Activated naive CD4-positive, alpha-beta T cell treated with anti-CD3 and anti-CD28 coated beads for 36 hours (primary cell): ENCODE measurements around the gene MUC22. TPM values are rescaled to one million over a fixed set of nuclear protein-coding genes. Genes with fewer than 3 reads are reported as not detected.
A peak's percentile ranks its signal among the peaks of the same experiment; 100 is the strongest.
"Not testable (repeated sequence)": the region's sequence is repeated elsewhere in the genome, so short reads cannot be mapped to it uniquely, and the experiment has no call there.

Experiments
- CTCF ChIA-PET: fragments of 350-600 bp; sonication (Branson Sonifier 250); formaldehyde crosslinking; loops from one replicate; lab custom pipeline; 2021; ENCODE audit warnings: antibody characterized with exemption; lab: Charles Lee
- DNase-seq: peaks from one replicate; pipeline ENCODE4 v3.0.0-alpha.2; 2020
- H3K27ac Mint-ChIP-seq: one replicate; pipeline ENCODE4 v1.8.0; 2021; ENCODE audit warnings: mild to moderate bottlenecking, mixed read lengths
- H3K27me3 Mint-ChIP-seq: one replicate; pipeline ENCODE4 v1.8.0; 2021; ENCODE audit warnings: low read depth, mixed read lengths
- H3K36me3 Mint-ChIP-seq: one replicate; pipeline ENCODE4 v1.8.0; 2021; ENCODE audit warnings: low read depth, mixed read lengths
- H3K4me1 Mint-ChIP-seq: one replicate; pipeline ENCODE4 v1.8.0; 2021; ENCODE audit warnings: low read depth, mixed read lengths
- H3K4me3 Mint-ChIP-seq: one replicate; pipeline ENCODE4 v1.8.0; 2021; ENCODE audit warnings: mild to moderate bottlenecking, moderate library complexity, mixed read lengths
- H3K9me3 Mint-ChIP-seq: one replicate; pipeline ENCODE4 v1.8.0; 2021; ENCODE audit warnings: mixed read lengths
- intact Hi-C: fragments of 100-400 bp; cut with micrococcal nuclease; formaldehyde crosslinking; loops from one replicate; pipeline ENCODE4 v1.15.1; 2023
- total RNA-seq, 2 experiments: library from RNA; stranded (reverse); gene quantifications; one replicate each; pipeline ENCODE4 v1.2.3, GENCODE V29; 2021

The MUC22 gene
- total RNA-seq, 2 experiments from 2014 or later: not detected

DNA sequence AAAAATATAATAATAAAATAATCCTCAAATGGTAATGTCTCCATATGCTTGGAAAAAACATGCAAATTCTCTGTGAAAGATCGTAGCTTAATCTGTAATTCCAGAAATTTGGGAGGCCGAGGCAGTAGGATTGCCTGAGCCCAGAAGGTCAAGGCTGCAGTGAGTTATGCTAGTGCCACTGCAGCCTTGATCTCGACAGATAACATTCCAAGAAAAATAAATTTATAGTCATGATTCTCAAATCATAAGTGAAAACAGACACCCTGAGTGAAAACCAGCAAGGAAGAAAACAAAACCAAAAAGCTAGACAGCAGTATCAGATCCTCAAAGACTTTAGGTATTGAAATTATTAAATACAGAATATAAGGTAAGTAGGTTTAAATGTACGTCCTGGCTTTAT, 30.6 kb upstream of the MUC22 start:
- intact Hi-C loops: no loop called here
- Mint-ChIP-seq H3K4me1 (peaks cover 2% of the 10 kb centered on the region), H3K36me3 (no peaks in the 10 kb centered on the region), H3K9me3 (no peaks in the 10 kb centered on the region), H3K27ac (no peak overlapping the region), H3K4me3 (no peak overlapping the region), H3K27me3 (peaks cover 15% of the 10 kb centered on the region)
- CTCF ChIA-PET: no interaction called here
- DNase-seq: no peak

DNA sequence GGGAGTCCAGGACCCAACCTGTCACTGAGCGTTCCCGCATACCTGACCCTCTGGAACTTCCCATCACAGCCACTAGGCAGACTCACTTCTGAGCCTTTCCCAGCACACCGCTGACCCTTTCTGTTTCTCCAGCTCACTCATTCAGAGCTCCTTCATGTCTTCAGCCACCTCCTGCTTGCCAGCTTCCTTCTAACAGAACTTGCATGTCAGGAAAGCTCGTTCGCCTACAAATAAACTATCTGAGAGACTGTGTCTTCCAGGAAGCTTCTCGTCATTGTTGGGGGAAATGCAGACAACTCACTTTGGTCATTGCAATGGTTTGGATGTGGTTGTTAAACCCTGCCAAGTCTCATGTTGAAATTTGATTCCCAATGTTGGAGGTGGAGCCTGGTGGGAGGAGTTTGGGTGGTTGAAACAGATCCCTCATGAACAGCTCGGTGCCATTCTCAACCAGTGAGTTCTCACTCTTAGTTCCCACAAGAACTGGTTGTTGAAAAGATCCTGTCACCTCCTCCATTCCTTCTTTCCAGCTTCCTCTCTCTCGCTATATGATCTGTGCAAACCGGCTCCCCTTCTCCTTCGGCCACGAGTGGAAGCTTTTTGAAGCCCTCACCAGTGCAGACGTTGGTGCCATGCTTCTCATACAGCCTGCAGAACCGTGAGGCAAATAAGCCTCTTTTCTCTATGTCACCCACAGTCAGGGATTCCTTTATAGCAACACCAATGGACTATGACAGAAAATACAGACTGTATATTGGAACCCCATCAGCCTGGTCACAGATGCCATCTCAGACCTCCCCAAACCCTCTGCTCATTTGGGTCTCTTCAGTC, 28.1 kb upstream of the MUC22 start:
- H3K36me3 Mint-ChIP-seq: no peaks in the 10 kb centered on the region
- no peaks in the 10 kb centered on the region for H3K9me3 Mint-ChIP-seq
- H3K27me3 Mint-ChIP-seq: peaks cover 15% of the 10 kb centered on the region
- H3K4me3 Mint-ChIP-seq: no peak overlapping the region
- intact Hi-C loops: no loop called here
- H3K4me1 Mint-ChIP-seq: peaks cover 6% of the 10 kb centered on the region
- no peak for DNase-seq
- H3K27ac Mint-ChIP-seq: no peak overlapping the region
- CTCF ChIA-PET: interaction anchor here (0.5 to 1.1 kb wide), 2 partner anchors 105 to 141 kb away, joined by 3 read pairs; no protein-coding TSS in a partner anchor

DNA sequence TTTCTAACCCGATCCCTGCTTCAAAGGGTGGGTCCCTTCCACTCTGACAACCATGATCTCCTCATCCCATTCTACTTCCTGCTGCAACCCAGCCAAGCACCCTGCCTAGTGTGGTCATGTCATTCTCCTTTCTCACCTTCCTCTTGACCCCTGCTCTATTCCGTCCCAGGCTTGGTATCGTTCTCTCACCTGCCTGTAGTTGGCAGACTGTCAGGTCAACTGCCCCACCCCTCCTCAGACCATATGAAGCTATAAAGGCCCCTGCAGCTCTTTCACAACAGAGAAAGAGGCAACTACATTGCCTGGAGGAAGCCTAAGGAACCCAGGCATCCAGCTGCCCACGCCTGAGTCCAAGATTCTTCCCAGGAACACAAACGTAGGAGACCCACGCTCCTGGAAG, 26.8 kb upstream of the MUC22 start, which contains the start of gene MUC21:
MUC21 (plus strand) TSS at position 280 of the 400 bp plus-strand sequence. CDS start 241 bp downstream, outside the sequence.
- no peak within 1 kb of the TSS for H3K27ac Mint-ChIP-seq
- no peak for DNase-seq
- CTCF ChIA-PET: no interaction called here
- peaks cover 15% of the 10 kb centered on the region for H3K27me3 Mint-ChIP-seq
- H3K4me1 Mint-ChIP-seq: peaks cover 6% of the 10 kb centered on the region
- H3K36me3 Mint-ChIP-seq: no peaks in the 10 kb centered on the region
- no peaks in the 10 kb centered on the region for H3K9me3 Mint-ChIP-seq
- intact Hi-C loops: no loop called here
- no peak within 1 kb of the TSS for H3K4me3 Mint-ChIP-seq

DNA sequence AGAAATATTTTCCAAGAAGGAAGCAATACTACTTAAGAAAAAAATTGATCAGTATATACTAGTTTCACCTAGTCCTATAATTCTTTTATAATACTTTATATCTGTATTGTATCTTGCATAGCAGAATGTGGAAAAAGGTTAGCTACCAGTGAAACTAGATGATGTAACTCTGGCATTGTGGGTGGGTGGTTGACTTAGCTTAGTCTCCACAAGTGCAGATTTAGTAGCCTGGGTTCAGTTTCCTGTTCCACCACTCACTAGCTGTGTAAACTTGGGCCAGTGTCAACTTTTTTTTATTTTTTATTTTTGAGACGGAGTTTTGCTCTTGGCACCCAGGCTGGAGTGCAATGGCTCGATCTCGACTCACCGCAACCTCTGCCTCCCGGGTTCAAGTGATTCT, 24.8 kb upstream of the MUC22 start:
- peaks cover 13% of the 10 kb centered on the region for H3K4me1 Mint-ChIP-seq
- H3K4me3 Mint-ChIP-seq: no peak overlapping the region
- intact Hi-C loops: no loop called here
- DNase-seq: peak; percentile 18
- no peaks in the 10 kb centered on the region for H3K9me3 Mint-ChIP-seq
- CTCF ChIA-PET: interaction anchor here (0.6 to 1.0 kb wide), 2 partner anchors 32 to 513 kb away, joined by 3 read pairs; no protein-coding TSS in a partner anchor
- no peaks in the 10 kb centered on the region for H3K36me3 Mint-ChIP-seq
- H3K27me3 Mint-ChIP-seq: peaks cover 14% of the 10 kb centered on the region
- no peak overlapping the region for H3K27ac Mint-ChIP-seq

DNA sequence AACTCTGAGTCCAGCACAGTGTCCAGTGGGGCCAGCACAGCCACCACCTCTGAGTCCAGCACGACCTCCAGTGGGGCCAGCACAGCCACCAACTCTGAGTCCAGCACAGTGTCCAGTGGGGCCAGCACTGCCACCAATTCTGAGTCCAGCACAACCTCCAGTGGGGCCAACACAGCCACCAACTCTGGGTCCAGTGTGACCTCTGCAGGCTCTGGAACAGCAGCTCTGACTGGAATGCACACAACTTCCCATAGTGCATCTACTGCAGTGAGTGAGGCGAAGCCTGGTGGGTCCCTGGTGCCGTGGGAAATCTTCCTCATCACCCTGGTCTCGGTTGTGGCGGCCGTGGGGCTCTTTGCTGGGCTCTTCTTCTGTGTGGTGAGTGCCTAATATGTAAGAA, 23.0 kb upstream of the MUC22 start:
- DNase-seq: no peak
- H3K27ac Mint-ChIP-seq: no peak overlapping the region
- CTCF ChIA-PET: no interaction called here
- H3K4me3 Mint-ChIP-seq: no peak overlapping the region
- intact Hi-C loops: no loop called here
- peaks cover 5% of the 10 kb centered on the region for H3K27me3 Mint-ChIP-seq
- peaks cover 18% of the 10 kb centered on the region for H3K4me1 Mint-ChIP-seq
- no peaks in the 10 kb centered on the region for H3K9me3 Mint-ChIP-seq
- no peaks in the 10 kb centered on the region for H3K36me3 Mint-ChIP-seq

DNA sequence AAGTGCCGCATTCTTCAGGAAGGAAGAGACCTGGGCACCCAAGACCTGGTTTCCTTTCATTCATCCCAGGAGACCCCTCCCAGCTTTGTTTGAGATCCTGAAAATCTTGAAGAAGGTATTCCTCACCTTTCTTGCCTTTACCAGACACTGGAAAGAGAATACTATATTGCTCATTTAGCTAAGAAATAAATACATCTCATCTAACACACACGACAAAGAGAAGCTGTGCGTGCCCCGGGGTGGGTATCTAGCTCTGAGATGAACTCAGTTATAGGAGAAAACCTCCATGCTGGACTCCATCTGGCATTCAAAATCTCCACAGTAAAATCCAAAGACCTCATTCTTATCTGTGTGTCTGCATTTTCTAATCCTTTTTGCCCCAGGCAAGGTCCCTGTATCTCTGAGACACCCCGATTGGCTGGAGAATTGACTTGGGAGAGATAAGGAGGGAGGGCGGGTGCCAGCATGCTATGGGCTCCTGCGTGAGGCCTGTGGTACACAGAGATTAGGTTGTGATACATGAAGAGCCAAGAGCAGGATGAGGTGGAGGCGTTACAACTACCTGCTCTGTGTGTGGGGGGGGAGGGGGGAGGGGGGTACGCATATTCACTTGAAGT, 22.0 kb upstream of the MUC22 start:
- intact Hi-C loops: no loop called here
- CTCF ChIA-PET: no interaction called here
- no peak overlapping the region for H3K4me3 Mint-ChIP-seq

DNA sequence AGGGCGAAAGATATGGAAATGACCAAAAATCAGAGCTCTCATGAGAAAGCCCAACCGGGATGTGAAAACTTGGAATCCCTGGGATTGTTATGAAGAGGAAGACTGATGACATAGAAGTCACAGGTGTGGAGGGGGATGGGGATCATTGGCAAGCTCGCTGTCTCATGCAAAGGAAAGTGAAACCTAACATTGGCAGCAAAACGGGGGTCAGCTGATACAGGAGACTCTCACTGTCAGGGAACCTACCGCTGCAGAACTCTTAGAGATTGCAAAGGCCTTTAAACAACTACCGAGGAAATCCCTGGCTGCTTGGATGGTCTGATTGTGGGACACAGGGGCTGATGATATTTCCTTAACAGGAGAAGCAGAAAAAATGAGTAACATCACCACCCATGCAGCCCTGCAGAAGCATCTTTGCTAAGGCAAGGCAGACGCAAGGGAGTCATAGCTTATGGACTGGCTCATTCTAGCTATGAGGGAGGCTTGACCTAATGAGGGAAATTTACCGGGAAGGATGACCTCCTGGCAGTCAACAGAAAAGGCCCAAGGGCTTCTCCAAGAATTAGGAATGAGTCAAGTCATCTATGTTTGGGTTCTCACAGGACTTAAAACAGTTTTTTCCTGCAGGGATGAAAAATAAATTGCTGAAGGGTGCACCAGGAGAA, 19.7 kb upstream of the MUC22 start:
- peak; percentile 55 for DNase-seq
- CTCF ChIA-PET: no interaction called here
- Mint-ChIP-seq H3K27me3 (no peaks in the 10 kb centered on the region), H3K4me3 (peak overlapping the region; percentile 15), H3K27ac (no peak overlapping the region), H3K4me1 (peaks cover 12% of the 10 kb centered on the region), H3K36me3 (no peaks in the 10 kb centered on the region), H3K9me3 (peaks cover 2% of the 10 kb centered on the region)
- intact Hi-C loops: no loop called here

More for the DNA sequence above, 22.0 kb upstream of the MUC22 start:
- no peaks in the 10 kb centered on the region for H3K9me3 Mint-ChIP-seq
- peaks cover 16% of the 10 kb centered on the region for H3K4me1 Mint-ChIP-seq
- no peaks in the 10 kb centered on the region for H3K36me3 Mint-ChIP-seq
- no peaks in the 10 kb centered on the region for H3K27me3 Mint-ChIP-seq
- DNase-seq: no peak
- no peak overlapping the region for H3K27ac Mint-ChIP-seq

DNA sequence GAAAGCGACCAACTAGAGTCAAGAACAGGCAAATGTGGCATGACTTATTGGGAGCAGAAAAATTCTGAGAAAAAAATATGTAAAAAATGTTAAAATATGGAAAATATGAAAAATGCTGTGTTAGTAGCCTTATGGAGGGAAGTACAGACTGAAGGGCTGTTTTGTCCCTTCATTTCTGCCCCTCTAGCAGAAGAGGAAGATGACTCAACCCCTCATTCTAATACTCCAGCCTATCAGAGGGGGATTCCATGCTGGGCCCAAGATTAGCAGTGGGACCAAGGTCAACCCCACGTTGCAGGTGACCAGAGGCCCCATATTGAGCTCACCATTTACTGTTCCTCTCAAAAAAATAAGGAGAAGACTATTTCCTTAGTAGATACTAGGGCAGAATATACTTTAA, 18.4 kb upstream of the MUC22 start:
- no peaks in the 10 kb centered on the region for H3K36me3 Mint-ChIP-seq
- CTCF ChIA-PET: no interaction called here
- no peak for DNase-seq
- intact Hi-C loops: no loop called here
- no peaks in the 10 kb centered on the region for H3K27me3 Mint-ChIP-seq
- H3K27ac Mint-ChIP-seq: no peak overlapping the region
- peaks cover 2% of the 10 kb centered on the region for H3K9me3 Mint-ChIP-seq
- peaks cover 12% of the 10 kb centered on the region for H3K4me1 Mint-ChIP-seq
- no peak overlapping the region for H3K4me3 Mint-ChIP-seq

DNA sequence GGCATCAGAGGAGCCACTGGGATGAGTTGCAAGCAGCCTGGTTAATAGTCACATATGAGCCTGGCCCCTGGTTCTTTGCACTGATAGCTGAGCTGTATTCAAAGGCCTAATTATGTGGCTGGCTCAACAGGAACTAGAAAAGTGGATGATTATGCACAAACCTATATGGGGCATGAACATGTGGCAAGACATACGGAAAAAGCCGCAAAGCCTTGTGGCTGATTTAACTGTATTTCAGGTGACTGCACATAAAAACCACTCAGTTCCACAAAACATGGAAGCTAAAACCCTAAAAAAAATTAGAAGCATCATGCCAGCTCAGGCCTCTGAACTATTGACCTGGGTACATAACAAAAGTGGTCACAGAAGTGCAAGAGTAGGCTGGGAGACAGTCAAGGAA, 13.0 kb upstream of the MUC22 start:
- Mint-ChIP-seq H3K27me3 (no peaks in the 10 kb centered on the region), H3K4me3 (no peak overlapping the region), H3K27ac (no peak overlapping the region), H3K4me1 (peaks cover 6% of the 10 kb centered on the region), H3K9me3 (peaks cover 2% of the 10 kb centered on the region), H3K36me3 (no peaks in the 10 kb centered on the region)
- intact Hi-C loops: no loop called here
- CTCF ChIA-PET: no interaction called here
- DNase-seq: no peak

DNA sequence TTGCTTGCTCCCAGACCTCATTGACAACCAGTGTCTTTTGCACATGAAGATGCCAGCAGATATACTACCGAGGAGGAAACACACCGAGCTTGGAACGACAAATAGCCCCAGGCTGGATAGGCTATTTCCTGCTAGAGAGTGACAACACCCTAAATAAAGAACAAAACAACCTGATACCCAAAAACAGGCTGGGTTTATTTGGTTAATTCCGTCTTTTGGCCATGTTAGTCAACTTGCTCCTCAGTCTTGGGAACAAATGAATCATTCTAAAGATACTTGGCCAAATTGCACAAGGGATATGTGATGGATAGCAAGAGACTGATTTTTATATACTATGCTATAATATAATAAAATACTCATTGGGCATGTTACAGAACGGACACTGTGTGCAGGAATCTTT, 11.5 kb upstream of the MUC22 start:
- H3K4me1 Mint-ChIP-seq: peaks cover 9% of the 10 kb centered on the region
- no peak overlapping the region for H3K27ac Mint-ChIP-seq
- H3K36me3 Mint-ChIP-seq: no peaks in the 10 kb centered on the region
- CTCF ChIA-PET: interaction anchor here (0.8 kb wide), 1 partner anchor 89 kb away, joined by 3 read pairs; no protein-coding TSS in a partner anchor
- peaks cover 2% of the 10 kb centered on the region for H3K9me3 Mint-ChIP-seq
- H3K27me3 Mint-ChIP-seq: no peaks in the 10 kb centered on the region
- no peak overlapping the region for H3K4me3 Mint-ChIP-seq
- DNase-seq: no peak
- intact Hi-C loops: no loop called here

DNA sequence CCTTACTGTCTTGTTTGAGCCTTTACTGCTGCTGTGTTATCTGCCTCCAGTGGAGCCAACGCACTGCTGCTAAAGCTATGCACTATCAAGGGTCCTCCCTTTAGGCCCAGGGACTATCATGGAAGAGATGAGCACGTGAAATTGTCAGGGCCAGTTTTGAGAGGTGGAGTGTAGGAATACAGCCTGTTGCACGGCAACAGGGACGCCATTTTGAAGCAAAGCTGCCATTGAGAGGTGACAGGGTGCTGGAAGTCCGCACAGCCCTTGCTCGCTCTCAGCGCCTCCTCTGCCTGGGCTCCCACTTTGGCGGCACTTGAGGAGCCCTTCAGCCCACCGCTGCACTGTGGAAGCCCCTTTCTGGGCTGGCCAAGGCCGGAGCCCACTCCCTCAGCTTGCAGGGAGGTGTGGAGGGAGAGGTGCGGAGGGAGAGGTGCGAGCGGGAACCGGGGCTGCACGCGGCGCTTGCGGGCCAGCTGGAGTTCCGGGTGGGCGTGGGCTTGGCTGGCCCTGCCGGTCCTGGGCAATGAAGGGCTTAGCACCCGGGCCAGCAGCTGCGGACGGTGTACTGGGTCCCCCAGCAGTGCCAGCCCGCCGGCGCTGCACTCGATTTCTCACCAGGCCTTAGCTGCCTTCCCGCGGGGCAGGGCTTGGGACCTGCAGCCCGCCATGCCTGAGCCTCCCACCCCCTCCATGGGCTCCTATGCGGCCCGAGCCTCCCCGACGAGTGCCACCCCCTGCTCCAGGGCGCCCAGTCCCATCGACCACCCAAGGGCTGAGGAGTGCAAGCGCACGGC, 10.0 kb upstream of the MUC22 start:
- H3K4me3 Mint-ChIP-seq, intact Hi-C loops, H3K27me3 Mint-ChIP-seq, H3K9me3 Mint-ChIP-seq, H3K27ac Mint-ChIP-seq, DNase-seq, H3K36me3 Mint-ChIP-seq: not testable (repeated sequence)
- peaks cover 21% of the 10 kb centered on the region for H3K4me1 Mint-ChIP-seq
- CTCF ChIA-PET: interaction anchor here (0.8 kb wide), 1 partner anchor 70 kb away, joined by 3 read pairs; no protein-coding TSS in a partner anchor
